ENCODE data around the gene ANO3. TPM values are rescaled to one million over a fixed set of nuclear protein-coding genes. Genes with fewer than 3 reads are reported as not detected.

ANO3 gene
- total and polyA plus RNA-seq, 4 donors, result 0.02 to 0.63 (median 0.16) TPM

- 79 to 92% methylated on average over 5 of the region's 5 CpGs for WGBS, 2 donors
- no peaks in the 10 kb centered on the region for H3K9me3 ChIP-seq (ENCODE audit: control insufficient read depth in 4 of 4, insufficient read depth in 3 of 4, low read length in 3 of 4)
- no peak overlapping the region for H3K9ac ChIP-seq (ENCODE audit: insufficient read depth in 1 of 2, low read length in 2 of 2)
- DNase-seq, result no peak
- ATAC-seq (ENCODE audit: insufficient read depth, low FRiP score), result no peak
- TF ChIP-seq CTCF (IDR thresholded peaks at IDR 0.05; ENCODE audit: control extremely low read depth, extremely low read depth), result no peak
- no peaks in the 10 kb centered on the region for H3K27me3 ChIP-seq (ENCODE audit: control insufficient read depth in 3 of 3, insufficient read depth in 3 of 3, low read length in 2 of 3)
- no peak overlapping the region for H3K27ac ChIP-seq (ENCODE audit: low read depth in 1 of 2, low read length in 1 of 2)
- no peaks in the 10 kb centered on the region for H3K36me3 ChIP-seq (ENCODE audit: control insufficient read depth in 4 of 4, insufficient read depth in 4 of 4, low read length in 4 of 4)
- no peak overlapping the region for H3K4me3 ChIP-seq
- H3K4me1 ChIP-seq (ENCODE audit: control insufficient read depth in 5 of 5, insufficient read depth in 5 of 5, low read length in 5 of 5), result peaks cover 0 to 4% (median 0%) of the 10 kb centered on the region in 5 donors
These were observed 222.5 kb downstream of the ANO3 start for GRCh38 chr11:26554455-26554854.

DNA sequence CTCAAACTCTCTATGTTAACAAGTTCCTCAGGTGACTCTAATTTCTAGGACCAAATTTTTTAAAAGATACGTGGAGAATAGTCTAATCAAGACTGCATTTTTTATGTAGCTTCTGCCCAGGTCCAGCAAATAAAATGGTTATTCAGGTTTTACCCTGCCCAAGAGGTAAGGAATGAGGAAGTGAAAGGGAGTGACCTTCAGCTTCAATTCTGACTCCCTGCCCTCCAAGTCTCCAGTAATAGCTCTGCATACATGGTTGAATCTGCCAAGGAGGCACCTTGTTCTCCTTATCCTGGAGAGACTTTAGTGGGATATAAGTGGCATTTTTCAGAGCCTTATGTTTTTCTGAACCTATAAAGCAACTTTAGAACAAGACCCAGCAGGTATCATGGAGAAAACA, 224.7 kb downstream of the ANO3 start:
- no peak for DNase-seq
- Histone ChIP-seq H3K36me3 (ENCODE audit: control insufficient read depth in 4 of 4, insufficient read depth in 4 of 4, low read length in 4 of 4) (no peaks in the 10 kb centered on the region), H3K4me3 (no peak overlapping the region), H3K27me3 (ENCODE audit: control insufficient read depth in 3 of 3, insufficient read depth in 3 of 3, low read length in 2 of 3) (no peaks in the 10 kb centered on the region), H3K9ac (ENCODE audit: insufficient read depth in 1 of 2, low read length in 2 of 2) (no peak overlapping the region), H3K9me3 (ENCODE audit: control insufficient read depth in 4 of 4, insufficient read depth in 3 of 4, low read length in 3 of 4) (no peaks in the 10 kb centered on the region), H3K4me1 (ENCODE audit: control insufficient read depth in 5 of 5, insufficient read depth in 5 of 5, low read length in 5 of 5) (peaks cover 0 to 4% (median 0%) of the 10 kb centered on the region in 5 donors), H3K27ac (ENCODE audit: low read depth in 1 of 2, low read length in 1 of 2) (no peak overlapping the region)
- no peak for TF ChIP-seq CTCF (IDR thresholded peaks at IDR 0.05; ENCODE audit: control extremely low read depth, extremely low read depth)
- 77 to 78% methylated on average over 1 of the region's 1 CpG for WGBS, 2 donors
- no peak for ATAC-seq (ENCODE audit: insufficient read depth, low FRiP score)

GRCh38 chr11:26557666-26558065, 225.7 kb downstream of the ANO3 start:
- Histone ChIP-seq H3K36me3 (ENCODE audit: control insufficient read depth in 4 of 4, insufficient read depth in 4 of 4, low read length in 4 of 4) (no peaks in the 10 kb centered on the region), H3K27me3 (ENCODE audit: control insufficient read depth in 3 of 3, insufficient read depth in 3 of 3, low read length in 2 of 3) (no peaks in the 10 kb centered on the region), H3K4me1 (ENCODE audit: control insufficient read depth in 5 of 5, insufficient read depth in 5 of 5, low read length in 5 of 5) (peaks cover 0 to 4% (median 0%) of the 10 kb centered on the region in 5 donors), H3K27ac (ENCODE audit: low read depth in 1 of 2, low read length in 1 of 2) (no peak overlapping the region), H3K9me3 (ENCODE audit: control insufficient read depth in 4 of 4, insufficient read depth in 3 of 4, low read length in 3 of 4) (no peaks in the 10 kb centered on the region), H3K4me3 (no peak overlapping the region), H3K9ac (ENCODE audit: insufficient read depth in 1 of 2, low read length in 2 of 2) (no peak overlapping the region)
- ATAC-seq (ENCODE audit: insufficient read depth, low FRiP score) (no peak), DNase-seq (no peak)
- WGBS, 2 donors, result 53 to 71% methylated on average over 3 of the region's 3 CpGs
- no peak for TF ChIP-seq CTCF (IDR thresholded peaks at IDR 0.05; ENCODE audit: control extremely low read depth, extremely low read depth)

DNA sequence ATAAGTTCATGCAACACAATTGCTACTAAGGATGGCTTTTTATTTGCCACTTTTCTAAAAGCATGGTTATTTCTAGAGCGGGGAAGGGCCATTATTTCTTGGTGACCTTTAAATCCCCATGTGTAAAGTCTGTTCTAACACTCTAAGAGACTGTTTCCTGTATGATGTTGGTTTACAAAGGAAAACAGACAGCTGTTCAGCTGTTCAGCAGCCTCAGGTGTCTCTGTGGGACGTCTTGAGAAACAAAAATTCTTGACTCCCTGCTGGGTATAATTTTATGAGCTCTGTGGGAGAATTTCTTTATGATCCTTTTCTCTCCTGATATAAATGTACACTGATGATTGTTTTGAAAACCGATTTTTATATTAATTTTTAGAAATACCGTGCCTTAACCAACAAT, 226.3 kb downstream of the ANO3 start:
- 54 to 71% methylated on average over 4 of the region's 4 CpGs for whole genome bisulfite sequencing, 2 donors
- no peak overlapping the region for H3K4me3 ChIP-seq
- TF ChIP-seq CTCF (IDR thresholded peaks at IDR 0.05; ENCODE audit: control extremely low read depth, extremely low read depth), result no peak
- no peak overlapping the region for H3K9ac ChIP-seq (ENCODE audit: insufficient read depth in 1 of 2, low read length in 2 of 2)
- DNase-seq, result peak in 1 of 3 donors; percentile 63
- no peak for ATAC-seq (ENCODE audit: insufficient read depth, low FRiP score)
- H3K9me3 ChIP-seq (ENCODE audit: control insufficient read depth in 4 of 4, insufficient read depth in 3 of 4, low read length in 3 of 4), result no peaks in the 10 kb centered on the region
- no peak overlapping the region for H3K27ac ChIP-seq (ENCODE audit: low read depth in 1 of 2, low read length in 1 of 2)
- no peaks in the 10 kb centered on the region for H3K36me3 ChIP-seq (ENCODE audit: control insufficient read depth in 4 of 4, insufficient read depth in 4 of 4, low read length in 4 of 4)
- no peaks in the 10 kb centered on the region for H3K27me3 ChIP-seq (ENCODE audit: control insufficient read depth in 3 of 3, insufficient read depth in 3 of 3, low read length in 2 of 3)
- peaks cover 0 to 4% (median 0%) of the 10 kb centered on the region in 5 donors for H3K4me1 ChIP-seq (ENCODE audit: control insufficient read depth in 5 of 5, insufficient read depth in 5 of 5, low read length in 5 of 5)

Measured in lung (tissue), 12 donors.